ENCODE measurements around the gene PLEKHG2. TPM values are rescaled to one million over a fixed set of nuclear protein-coding genes. Genes with fewer than 3 reads are reported as not detected.
A peak's percentile ranks its signal among the peaks of the same experiment; 100 is the strongest.

PLEKHG2 gene
- total RNA-seq, 1 donor from 2014 or later: 29.5 TPM

DNA sequence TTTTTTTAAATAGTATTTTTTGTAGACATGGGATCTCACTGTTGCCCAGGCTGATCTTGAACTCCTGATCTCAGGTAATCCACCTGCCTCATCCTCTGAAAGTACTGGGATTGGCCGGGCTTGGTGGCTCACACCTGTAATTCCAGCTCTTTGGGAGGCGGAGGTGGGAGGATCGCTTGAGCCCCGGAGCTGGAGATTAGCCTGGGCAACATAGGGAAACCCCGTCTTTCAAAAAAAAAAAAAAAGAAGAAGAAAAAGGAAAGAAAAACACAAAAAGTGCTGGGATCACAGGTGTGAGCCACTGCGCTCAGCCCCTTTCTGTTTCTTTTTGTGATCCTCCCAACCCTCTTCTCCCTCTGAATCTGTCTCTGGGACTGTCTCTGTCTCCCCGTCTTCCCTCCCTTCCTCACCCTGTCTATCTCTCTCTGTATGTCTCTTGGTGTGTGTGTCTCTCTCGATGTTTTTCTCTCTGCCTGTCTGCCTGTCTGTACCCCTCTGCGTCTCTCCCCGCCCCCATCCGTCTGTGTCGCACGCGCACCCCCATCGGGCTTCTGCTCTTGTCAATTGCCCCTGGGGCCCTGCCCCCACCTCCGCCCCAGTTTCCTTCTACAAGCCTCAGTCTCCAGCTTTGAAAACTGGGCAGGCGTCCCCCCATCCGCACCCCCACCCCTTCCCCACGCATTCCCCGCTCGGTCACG is 6.4 kb upstream of the PLEKHG2 start:
- DNase-seq: peak; percentile 71

DNA sequence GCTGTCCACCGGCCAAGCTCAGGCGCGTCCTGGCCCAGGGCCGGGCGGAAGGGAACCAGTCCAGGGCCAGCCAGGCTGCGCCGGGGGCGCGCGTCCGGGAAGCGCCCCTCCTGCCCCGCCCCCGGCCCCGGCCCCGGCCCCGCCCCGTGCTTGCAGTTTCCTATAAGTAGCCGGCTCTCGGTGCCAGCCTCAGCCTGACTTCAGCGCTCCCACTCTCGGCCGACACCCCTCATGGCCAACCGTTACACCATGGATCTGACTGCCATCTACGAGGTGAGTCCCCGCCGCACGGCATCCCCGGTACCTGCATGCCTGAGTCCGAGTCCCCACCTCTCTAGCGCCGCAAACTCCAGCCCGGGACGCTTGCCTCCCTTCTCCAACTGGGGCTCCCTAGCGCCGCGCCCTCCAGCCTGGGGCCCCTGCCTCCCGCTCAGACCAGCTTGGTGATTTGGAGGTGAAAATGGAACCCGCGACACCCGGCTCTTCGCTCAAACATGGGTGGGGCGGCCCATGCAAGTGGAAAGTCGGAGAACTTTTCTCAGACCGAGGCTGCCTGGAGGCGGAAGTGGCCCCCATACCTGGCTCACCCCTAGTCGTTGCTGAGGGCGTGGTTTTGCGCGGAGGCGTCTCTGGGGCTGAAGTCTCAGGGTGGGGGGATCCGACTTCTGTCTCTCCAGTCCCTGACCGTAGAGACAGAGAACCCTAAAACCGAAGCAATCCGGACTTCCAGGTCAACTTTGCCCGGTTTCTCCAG is 5.6 kb upstream of the PLEKHG2 start, which contains the start of gene ZFP36:
Gene ZFP36, plus strand, starts transcription at position 192 of the 754 bp plus-strand sequence. Its CDS starts 58 bp downstream, at position 250.
- peak; percentile 82 for DNase-seq

- no peak for DNase-seq
Measured at GRCh38 chr19:39407410-39407659, 5.1 kb upstream of the PLEKHG2 start.

DNA sequence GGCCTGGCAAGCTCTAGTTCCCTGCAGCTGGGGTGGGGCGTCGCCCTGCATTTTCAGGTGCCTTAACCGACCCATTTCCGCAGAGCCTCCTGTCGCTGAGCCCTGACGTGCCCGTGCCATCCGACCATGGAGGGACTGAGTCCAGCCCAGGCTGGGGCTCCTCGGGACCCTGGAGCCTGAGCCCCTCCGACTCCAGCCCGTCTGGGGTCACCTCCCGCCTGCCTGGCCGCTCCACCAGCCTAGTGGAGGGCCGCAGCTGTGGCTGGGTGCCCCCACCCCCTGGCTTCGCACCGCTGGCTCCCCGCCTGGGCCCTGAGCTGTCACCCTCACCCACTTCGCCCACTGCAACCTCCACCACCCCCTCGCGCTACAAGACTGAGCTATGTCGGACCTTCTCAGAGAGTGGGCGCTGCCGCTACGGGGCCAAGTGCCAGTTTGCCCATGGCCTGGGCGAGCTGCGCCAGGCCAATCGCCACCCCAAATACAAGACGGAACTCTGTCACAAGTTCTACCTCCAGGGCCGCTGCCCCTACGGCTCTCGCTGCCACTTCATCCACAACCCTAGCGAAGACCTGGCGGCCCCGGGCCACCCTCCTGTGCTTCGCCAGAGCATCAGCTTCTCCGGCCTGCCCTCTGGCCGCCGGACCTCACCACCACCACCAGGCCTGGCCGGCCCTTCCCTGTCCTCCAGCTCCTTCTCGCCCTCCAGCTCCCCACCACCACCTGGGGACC is 4.6 kb upstream of the PLEKHG2 start:
- DNase-seq: no peak

DNA sequence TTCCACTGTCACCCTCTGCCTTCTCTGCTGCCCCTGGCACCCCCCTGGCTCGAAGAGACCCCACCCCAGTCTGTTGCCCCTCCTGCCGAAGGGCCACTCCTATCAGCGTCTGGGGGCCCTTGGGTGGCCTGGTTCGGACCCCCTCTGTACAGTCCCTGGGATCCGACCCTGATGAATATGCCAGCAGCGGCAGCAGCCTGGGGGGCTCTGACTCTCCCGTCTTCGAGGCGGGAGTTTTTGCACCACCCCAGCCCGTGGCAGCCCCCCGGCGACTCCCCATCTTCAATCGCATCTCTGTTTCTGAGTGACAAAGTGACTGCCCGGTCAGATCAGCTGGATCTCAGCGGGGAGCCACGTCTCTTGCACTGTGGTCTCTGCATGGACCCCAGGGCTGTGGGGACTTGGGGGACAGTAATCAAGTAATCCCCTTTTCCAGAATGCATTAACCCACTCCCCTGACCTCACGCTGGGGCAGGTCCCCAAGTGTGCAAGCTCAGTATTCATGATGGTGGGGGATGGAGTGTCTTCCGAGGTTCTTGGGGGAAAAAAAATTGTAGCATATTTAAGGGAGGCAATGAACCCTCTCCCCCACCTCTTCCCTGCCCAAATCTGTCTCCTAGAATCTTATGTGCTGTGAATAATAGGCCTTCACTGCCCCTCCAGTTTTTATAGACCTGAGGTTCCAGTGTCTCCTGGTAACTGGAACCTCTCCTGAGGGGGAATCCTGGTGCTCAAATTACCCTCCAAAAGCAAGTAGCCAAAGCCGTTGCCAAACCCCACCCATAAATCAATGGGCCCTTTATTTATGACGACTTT is 3.9 kb upstream of the PLEKHG2 start:
- DNase-seq: no peak

- DNase-seq: peak; percentile 86
Measured at GRCh38 chr19:39409208-39410016, 3.1 kb upstream of the PLEKHG2 start.

DNA sequence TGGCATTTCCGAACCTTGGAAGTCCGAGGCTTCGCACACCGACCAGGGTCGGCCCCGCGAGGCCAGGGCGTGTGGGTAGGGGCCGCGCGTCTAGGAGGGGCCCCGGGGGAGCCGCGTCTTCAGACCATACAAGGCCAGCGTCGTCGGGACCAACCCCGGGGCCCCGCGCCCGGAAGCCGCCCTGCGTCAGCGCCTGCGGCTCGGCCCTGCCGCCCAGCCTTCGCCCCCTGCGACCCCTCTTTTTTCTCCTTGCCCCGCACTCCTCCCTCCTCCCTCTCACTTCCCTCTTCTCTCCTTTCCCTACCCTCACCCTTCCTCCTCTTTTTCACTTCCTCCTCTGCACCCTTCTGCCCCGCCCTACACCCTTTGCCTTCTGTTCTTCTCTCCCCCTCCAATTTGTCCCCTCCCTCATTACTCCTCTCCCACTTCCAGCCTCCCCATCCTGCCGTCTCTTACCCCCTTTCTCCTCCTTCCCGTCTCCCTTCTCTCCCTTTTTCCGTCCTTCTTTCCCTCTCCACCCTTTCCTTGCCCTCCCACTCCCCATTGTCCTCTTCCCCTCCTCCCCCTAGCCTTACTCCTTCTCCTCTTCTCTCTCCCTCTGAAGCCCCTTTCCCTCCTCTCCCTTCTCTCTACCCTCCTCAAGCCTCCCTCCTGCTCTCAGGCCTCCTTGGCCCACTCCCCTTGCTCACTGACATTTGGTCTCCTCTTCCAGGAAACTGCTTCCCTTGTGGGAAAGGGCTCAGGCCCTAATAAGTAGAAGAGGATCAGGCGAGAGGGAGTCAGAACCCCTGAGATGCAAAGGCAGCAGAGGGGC is 2.2 kb upstream of the PLEKHG2 start:
- DNase-seq: peak; percentile 78

DNA sequence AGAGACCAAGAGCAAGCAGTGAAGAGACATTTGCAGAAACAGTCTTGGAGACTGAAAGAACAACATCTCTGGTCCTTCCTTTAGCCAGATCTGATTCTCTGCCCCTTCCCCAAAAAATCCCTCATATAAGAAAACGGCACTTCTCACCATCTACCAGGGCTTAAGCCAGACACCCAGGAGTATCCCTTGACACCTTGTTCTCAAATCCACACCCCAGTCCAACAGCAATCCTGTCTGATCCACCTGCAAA is 1.7 kb upstream of the PLEKHG2 start:
- DNase-seq: no peak

- peak; percentile 66 for DNase-seq
Measured at GRCh38 chr19:39411081-39411831, 1.2 kb upstream of the PLEKHG2 start.

GRCh38 chr19:39411832-39412099 is 703 bp upstream of the PLEKHG2 start:
- peak; percentile 97 for DNase-seq

- no peak for DNase-seq
Measured at GRCh38 chr19:39412867-39413271, 400 bp downstream of the PLEKHG2 start.

GRCh38 chr19:39413272-39413910 is 922 bp downstream of the PLEKHG2 start:
- DNase-seq: peak; percentile 87

DNA sequence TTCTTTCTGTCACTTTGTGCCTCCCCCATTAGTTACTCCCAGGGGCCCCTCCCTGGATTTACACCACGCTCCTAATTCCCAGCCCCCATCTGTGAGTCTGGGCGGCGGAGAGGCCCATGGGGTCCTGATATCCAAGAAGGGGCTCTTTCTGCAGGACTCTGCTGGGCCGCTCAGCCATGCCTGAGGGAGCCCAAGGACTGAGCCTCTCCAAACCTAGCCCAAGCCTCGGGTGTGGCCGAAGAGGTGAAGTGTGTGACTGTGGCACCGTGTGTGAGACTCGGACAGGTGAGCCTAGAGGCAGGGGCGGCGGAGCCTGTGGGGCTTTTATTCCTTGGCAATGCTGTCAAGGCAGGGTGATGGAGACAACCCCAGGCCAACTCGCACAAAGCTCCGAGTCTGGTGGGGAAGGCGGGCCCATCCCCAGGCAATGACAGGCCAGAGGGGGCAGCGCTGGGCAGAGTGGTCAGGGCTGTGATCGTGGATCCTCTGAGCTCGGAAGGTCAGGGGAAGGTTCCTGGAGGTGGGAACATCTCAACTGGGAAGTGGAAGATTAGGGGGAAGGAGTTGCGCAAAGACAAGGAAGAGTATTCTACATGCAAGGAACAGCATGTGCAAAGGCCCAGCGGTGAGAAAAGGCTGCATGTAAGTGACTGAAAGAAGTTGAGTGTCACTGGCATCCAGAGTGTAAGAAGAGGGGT is 1.6 kb downstream of the PLEKHG2 start:
- DNase-seq: no peak

GRCh38 chr19:39415111-39416046 is 2.9 kb downstream of the PLEKHG2 start:
- DNase-seq: no peak

GRCh38 chr19:39416152-39417120 is 4.0 kb downstream of the PLEKHG2 start:
- no peak for DNase-seq

DNA sequence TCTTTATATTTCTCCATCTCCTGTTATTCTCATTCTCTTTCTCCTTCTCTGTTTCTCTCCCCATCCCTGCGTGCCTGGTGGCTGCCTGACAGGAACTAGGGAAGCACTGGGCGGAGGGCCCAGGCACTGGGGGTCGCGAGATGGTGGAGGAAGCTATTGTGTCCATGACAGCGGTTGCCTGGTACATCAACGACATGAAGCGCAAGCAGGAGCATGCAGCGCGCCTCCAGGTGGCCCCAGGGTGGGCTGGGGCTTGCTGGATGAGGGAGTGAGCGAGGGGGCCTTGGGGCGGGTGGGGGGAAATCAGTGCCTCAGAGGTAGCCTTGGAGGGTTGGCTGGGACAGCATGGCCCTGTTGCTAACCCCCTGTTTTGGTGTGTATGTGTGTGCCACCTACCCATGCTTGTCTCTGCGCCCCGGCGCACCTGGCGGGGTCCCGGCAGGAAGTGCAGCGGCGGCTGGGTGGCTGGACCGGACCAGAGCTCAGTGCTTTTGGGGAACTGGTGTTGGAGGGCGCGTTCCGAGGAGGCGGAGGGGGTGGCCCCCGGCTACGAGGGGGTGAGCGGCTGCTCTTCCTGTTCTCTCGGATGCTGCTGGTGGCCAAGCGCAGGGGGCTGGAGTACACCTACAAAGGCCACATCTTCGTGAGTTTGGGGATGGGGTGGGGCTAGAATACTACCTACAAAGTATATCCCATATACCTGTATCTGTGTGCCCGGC is 5.2 kb downstream of the PLEKHG2 start:
- no peak for DNase-seq

All from skin of body (tissue), 2 donors.